NCI-H345 treated with DMSO at 0.1 percent for 48 hours (cell line): ENCODE data around the gene TESMIN.

ENCODE experiments used
- DNase-seq: peaks from one replicate; lab custom pipeline; 2025; ENCODE audit not compliant: unreplicated experiment; lab: John Stamatoyannopoulos, UW

The TESMIN gene

DNA sequence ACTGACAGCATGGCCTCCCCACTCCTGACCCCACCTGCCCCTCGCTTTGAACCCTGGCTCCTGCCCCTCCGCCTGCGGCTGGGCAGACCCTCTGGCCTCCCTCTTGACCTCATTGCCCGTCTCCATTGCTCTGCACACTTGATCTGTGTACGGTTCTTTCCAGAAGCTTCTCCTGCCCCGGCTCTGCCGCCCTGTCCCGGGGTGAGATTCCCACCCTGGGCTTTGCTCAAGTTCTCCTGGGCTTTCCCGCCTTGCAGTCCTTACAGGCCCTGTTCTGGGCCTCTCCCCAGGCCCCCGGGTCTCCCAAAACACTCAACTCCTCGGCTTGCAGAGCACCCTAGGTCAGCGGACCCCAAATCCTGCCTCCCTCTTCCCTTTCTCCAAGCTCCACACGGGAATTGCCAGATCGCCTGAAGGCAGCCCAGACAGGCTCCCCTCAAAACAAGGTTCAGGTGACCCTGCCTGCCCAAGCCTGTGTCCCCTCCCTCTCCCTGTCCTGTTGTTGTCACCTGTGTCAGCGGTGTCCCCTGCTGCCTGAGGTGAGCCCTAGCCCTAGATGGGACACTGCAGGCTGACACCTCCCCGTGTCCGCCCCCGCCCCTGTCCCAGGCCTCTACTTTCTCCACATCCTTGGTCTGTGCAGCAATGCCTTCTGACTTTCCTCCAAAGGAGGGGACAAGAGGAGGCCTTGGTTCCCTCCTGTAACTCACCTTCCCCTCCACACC is 65.5 kb downstream of the TESMIN start:
- DNase-seq, result no peak

DNA sequence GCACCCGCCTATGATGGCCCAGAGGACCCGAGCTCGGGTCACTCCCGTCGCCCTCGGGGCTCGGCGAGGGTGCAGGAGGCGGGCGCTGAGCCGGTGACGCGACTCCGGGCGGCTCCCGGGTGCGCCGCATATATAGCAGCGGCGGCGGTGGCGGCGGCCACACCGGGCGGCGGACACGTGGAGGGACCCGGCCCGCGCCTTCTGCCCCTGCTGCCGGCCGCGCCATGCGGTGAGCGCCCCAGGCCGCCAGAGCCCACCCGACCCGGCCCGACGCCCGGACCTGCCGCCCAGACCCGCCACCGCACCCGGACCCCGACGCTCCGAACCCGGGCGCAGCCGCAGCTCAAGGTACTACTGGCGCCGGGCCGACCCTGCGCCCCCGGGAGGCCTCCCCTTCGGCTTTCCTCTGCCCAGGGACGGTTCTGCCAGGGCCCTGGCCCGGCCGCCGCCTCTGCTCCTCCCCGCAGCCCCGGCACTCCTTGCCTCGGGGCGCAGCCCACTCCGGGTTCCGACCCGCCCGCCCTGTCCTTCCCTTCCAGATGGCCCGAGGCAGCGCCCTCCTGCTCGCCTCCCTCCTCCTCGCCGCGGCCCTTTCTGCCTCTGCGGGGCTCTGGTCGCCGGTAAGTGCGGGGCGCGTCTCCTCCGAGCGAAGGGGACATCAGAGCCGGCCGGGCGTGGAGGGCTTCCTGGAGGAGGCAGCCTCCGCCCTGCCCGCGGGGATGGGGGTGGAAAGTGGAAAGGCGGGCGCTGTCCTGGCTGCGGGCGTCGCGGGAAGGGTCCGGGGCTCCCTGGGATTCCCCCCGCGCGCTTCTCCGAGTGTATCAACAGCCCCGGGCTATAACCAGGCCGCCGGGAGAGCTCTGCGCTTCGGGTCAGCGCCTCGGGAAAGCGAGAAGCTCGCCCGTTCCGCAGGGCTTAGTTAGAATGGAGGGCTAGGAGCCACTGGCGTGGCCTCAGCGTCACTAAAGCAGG is 66.6 kb downstream of the TESMIN start, which contains the start of gene GAL:
Gene GAL (plus strand): TSS at position 160 of the 972 bp plus-strand sequence. CDS start 380 bp downstream, at position 540.
- no peak for DNase-seq

DNA sequence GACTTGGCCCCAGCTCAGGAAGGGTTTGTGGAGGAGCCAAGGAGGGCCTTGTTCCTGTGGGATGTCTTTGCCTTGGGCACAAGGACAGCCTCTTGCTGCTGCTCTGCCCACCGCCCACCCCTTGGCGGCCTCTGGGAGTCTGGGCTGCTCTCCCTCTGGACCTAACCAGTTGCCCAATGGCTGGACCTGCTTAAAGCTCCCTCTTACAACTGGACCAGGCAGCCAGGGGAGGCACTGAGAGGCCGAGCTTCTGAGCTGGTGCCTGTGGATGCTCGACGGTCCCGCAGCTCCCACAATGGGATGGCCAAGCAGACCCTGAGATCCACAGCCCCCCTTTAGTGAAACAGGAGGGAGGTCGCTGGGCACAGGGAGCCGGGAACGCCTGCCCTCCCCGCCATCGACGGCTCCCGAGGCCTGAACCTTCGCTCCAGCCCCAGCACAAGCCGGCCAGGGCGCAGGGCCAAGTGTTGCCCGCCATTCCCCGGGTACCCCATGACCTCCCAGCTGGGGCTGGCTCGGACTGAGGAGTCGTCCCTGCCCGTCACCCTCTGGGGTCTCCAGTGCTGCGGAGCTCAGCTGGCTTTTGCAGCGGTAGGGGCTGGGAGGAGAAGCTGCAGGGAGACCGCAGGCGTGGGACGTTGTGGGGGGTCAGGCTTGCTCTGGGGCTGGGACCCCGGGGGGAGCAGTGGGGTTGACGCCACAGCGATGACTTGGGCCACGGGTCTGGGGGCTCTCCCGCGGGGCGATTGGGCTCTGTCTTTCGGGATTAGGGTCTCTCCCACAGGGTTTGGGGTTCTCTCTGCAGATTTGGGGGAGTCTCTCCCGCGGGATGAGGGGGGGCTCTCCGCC is 67.6 kb downstream of the TESMIN start:
- DNase-seq, result no peak

DNA sequence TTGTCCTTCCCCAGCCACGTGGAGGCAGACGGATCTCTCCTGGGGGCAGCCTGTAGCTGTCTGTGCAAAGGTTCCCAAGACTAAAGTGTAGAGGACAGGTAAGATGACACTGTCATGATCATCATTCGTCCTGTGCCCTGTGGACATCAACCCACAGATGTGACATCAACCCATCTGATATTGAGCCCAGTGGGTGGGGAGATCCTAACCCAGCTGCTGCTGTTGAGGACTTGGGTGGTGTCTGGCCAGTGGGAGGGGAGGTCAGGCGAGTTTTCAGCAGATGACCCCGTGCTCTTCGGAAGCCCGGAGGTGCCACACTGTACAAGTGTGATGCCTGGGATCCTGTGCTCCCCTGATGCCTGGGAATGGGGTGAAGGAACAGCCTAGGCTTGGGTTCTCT is 68.2 kb downstream of the TESMIN start:
- DNase-seq, result no peak

DNA sequence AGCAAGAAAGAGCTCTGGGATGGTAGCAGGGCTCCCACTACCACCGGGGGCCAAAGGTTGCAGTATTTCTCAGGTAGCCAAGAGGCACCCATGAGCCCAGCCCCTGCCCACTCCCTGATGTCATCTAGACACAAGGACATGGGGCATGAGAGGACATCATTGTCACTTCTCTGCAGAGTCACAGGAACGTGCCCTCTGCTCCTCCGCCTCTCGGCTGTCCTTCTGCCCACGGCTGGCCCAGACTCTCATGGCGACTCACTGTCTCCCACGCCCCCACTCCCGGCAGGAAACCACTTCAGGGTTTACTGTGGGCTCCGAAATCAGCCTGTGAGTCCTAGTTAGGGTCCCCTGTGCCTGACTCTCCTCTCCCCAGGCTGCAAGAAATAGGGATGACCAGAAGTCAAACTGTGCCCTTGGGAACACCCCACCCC is 68.8 kb downstream of the TESMIN start:
- no peak for DNase-seq

DNA sequence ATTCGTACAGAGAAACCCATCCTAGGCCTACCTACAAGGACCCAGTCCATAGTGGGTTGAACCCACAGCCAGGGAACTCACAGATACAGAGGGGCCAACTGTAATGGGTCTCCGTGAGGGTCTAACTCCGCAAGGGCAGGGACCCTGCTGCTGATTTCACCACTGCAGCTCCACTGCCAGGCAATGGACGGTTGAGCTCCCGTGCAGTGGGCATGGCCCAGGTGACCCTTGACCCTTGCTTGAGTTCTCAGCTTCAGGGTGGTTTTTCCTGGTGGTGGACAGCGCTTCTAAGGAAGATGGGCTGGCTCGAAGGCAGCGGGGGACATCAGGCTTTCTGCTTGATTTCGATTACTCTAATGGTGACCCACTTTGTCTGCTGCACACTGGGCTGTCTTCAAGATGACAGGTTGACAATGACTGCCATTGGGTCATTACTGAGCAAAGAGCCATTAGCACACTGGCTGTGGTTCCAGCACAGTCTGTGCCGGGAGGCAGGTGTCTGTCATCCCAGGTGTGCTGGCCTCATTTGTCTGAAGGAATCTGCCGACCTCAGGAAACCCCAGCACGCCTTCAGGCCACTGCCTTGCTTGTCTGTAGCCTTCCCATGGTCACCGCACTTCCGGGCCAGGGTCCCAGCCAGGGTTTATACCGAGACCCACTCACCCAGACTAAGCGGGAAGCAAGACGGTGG is 70.6 kb downstream of the TESMIN start:
- DNase-seq, result no peak

DNA sequence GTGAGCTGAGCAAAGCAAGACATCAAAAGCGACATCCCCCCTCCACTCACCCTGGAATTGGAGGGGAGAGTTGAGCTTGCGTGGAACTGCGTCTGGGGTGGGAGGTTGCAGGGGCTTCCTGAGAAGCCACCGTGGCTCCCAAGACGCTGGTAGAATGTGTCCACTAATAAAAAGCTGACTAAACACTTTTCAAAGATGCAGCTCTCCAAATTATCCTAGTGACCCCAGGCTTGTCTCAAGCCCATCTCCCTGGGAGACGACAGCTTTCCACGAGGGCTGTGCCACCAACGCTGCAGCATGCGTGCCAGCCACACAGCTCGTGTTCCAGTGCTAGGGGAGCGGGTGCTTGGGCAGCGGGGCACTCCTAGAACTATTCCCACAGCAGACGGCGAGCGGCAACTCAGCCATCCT is 73.3 kb downstream of the TESMIN start:
- no peak for DNase-seq

DNA sequence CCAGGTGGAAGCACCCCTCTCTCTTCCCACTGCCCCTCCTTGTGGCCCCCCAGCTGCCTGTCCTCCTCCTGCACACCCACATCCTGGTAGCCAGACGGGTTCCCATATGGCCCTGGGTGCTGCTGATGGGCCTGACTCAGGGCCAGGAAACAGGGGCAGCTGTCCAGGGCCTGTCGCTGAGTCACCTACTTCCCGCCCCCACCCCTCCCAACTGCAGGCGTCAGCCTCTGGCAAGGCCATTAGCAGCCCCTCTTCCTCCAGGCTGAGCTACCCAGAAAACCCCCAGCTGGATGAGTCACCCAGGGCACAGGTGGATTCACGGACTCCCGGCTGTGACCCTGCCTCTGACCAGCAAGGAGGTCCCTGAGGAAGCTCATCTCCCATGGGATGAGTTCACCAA is 73.9 kb downstream of the TESMIN start:
- no peak for DNase-seq

DNA sequence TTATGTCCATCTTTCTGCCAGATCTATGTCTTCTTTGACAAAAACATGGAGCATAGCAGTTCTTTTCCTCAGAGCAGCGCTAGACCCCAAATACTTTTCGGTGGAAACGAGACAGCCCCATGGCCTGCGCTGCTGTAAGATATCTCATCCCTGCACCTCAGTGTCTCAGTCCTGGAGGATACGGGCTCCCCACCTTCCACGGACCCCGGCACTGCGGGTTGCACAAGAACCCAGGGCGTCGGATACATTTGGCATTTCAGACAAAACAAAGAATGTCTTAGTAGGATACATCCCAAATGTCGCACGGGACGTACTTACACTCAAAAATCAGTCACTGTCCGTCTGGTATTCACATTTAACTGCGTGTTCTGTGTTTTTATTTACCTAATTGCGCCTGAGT is 76.9 kb downstream of the TESMIN start:
- DNase-seq, result no peak

DNA sequence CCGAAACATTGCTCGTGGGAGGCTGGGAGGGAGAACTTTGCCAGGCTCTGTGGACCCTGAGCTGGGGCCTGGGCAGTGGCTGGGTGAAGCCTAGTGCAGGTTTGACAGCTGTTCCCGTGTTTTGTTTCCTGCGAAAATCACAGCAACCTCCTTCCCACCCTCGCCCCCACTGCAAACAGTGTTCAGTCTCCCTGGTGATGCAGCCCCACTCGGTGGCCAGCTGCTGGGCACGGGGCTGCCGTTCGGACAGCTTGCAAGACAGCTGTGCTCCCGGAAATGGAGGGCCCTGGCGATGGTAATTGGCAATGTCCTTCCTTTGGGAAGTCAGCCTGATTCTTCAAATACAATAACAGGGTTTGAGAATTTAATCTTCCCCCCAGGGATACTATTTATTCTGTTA is 77.3 kb downstream of the TESMIN start:
- no peak for DNase-seq

DNA sequence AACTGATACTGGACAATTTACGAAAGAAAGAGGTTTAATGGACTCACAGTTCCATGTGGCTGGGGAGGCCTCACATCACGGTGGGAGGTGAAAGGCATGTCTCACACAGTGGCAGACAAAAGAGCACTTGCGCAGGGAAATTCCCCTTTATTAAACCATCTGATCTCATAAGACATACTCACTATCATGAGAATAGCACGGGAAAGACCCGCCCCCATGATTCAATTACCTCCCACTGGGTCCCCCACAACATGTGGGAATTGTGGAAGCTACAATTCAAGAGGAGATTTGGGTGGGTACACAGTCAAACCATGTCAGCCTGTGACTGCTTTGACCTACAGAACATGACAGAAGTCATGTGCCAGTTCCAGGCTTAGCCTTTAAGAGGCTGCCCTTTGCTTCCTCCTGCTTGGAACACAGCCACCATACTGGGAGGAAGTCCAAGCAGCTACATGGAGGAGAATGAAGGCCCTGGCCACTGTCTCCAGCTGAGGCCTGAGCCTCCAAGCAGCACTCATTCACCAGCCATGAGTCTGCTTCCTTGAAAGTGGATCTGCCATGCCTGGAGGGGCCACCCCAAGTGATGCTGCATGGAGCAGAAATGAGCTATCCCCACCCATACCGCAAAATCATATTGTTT is 77.9 kb downstream of the TESMIN start:
- no peak for DNase-seq

DNA sequence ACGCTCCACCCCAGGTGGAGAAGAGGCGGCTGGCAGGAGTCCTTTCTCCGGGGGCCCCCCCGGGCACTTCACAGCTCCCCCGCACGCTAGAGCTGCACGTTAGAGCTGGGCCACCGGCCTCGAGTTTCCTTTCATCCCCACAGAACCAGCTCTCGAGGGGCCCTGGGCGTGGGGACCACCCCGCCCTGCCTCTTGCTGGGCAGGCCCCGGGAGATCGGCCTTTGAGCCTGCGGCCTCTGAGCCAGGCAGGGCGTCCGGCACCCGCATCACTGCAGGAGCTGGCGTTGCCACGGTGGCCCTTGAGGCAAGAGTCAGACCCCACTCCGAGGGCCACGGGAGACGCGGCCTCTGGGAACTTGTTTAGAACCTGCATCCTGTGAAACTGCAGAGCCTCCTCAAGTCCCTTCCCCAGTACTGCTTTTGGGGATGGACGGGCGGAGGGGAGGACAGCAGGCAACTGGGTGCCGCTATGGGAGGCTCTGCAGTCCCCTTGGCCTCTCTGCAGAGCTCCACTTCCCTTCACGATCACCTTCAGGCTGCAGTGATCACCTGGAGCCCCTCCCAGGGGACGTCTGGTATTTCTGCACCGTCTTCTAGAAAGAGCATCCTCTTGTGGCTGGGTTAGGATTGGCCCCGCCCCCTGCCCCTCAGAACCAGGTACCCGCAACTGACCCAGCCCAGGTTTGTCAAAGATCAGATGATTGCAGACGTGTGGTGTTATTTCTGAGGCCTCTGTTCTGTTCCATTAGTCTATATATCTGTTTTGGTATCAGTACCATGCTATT is 80.9 kb downstream of the TESMIN start:
- no peak for DNase-seq

DNA sequence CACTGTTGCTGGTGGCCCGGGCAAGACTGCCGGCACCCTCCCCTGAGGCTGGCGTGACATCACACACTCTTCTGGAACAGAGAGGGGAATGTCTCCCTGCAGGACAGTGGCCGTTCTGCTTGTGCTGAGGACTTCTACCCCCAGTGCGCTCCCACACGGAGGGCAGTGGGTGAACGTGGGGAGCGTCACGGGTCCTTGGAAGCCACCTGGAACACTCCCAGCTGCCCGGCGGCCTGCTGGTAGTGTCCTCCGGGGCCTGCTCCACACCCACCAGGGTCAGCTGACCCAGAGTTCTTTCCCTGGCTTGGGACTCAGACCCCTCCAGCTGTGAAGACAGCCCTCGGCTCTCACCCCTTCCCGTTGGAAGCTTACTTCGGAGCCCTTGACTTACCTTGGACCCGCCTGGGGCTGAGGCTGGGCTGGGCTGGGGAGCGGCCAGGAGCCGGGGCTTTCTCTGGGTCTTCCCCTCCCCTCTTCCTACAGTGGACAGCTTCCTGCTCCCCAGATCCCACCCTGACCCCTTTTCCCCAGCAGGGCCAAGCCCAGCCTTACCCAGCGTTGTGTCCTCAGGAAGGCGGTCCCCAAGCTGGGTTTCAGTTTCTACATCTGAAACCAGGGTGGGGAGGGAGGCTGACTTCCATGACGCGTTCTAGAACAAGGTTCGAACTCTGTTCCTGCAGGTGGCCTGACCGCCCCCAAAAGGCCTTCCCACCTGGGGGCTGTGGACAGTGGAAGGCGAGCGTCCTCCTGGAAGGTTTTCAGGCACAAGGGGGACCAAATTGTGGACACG is 81.8 kb downstream of the TESMIN start:
- no peak for DNase-seq

DNA sequence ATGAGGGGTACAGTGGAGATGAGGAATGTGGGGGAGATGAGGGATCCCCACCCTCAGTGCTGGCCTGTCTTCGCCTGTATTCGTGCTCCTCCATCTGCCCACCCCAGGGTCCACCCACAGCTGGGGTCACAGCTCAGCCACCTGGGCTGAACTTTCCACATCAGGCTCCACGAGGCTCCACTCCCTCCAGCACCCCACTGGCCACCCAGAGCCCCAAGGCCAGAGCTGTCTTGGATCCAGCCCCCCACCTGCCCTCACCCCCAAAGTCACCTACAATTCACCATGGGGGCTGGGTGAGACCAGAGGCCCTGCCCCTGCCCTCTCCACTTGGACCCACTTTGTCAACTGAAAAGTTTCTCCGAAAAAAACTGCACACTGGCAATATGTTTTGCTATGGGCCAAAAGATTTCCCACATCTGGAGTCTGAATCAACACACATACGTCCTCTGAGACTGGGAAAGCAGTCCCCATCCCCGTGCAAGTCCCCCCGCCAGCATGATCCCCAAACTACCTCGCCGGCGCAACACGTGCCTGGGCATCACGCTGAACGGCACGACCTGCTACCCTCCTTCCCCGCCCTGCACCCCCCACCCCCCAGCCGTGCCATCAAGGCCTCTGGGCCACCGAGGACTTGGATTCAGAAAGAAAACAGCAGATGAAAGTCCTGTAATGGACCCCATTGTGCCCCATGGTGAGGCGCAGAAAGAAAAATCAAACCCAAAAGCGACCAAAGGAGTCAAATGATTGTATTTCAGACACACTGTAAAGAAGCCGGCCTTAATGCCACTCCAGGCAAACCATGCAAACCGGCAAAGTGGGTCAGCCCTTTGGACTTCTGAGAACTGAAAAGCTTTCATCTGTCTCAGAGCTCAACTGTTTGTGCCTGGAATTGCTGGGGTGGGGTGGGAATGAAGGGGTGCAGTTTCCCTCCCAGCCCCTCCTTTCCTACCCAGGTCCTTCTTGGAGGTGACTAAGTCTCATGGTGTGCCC is 83.5 kb downstream of the TESMIN start:
- DNase-seq, result no peak

DNA sequence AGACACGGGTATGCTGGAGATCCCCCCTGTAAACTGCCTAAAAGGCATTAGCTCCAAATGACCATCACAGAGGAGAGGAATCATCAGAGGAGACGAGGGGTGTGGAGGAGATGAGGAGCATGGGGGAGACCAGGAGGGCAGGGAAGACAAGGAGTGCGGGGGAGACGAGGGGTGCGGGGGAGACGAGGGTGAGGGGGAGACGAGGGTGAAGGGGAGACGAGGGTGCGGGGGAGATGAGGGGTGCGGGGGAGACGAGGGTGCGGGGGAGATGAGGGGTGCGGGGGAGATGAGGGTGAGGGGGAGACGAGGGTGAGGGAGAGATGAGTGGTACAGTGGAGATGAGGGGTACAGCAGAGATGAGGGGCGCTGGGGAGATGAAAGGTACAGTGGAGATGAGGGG is 84.5 kb downstream of the TESMIN start:
- no peak for DNase-seq

DNA sequence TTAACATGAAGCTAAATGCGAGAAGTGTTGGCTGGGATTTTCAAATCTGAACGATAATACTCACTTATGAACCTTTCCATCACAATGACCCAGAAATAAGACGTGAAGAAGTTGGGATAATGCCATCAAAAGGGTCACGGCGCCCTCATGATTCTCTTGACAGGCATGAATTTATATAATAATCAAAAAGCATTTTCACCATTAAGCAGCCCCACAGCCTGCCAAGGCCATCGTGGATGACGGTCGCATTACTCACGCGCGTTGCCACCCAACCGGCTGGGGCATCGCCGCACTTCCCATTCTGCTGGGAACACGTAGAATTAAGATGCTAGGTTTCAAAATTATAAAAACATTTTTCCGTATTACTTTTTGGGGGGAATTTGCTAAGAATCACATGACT is 85.9 kb downstream of the TESMIN start:
- DNase-seq, result no peak

DNA sequence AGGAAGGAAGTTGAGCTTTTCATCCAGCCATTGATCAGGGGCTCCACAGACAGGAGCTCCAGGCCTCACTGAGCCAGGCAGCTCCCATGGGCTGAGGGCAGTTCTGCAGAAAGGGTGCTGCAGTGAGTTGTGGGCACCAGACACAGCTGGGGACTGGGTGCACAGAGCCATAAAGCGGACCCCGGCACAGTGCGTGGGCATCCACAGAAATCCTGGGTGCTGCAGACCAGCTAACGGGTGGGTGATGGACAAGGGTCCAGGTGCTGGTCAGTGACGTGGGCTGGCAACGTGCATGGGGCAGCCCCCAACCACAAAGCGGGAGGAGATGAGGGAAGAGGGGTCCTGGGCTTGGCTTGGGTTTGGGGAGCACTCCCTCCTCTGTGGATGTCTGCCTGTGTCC is 86.4 kb downstream of the TESMIN start:
- DNase-seq, result no peak
